H1 (cell line): ENCODE data around the gene PTPMT1. TPM values are rescaled to one million over a fixed set of nuclear protein-coding genes. Genes with fewer than 3 reads are reported as not detected.

ENCODE experiments used
- CTCF ChIA-PET: fragments of 300-600 bp; sonication (Branson Sonifier 250); formaldehyde crosslinking; loops from one replicate; lab custom pipeline; 2021; ENCODE audit not compliant: partially characterized antibody; lab: Charles Lee
- POLR2A ChIA-PET: fragments of 300-600 bp; sonication (Branson Sonifier 250); formaldehyde crosslinking; loops from one replicate; lab custom pipeline; 2021; ENCODE audit warnings: inconsistent platforms; ENCODE audit not compliant: partially characterized antibody; lab: Charles Lee
- DNase-seq, 2 experiments: peaks; one replicate each; pipeline versions ENCODE4 v3.0.0 to v3.0.0-alpha.2; 2010 to 2022; ENCODE audit warnings: low spot score in 2 of 2, low read depth in 1 of 2, mixed read lengths in 1 of 2
- FAIRE-seq: peaks from 2 replicates; lab custom pipeline; 2011; peaks lifted over from hg19 to GRCh38; lab: Jason Lieb, UNC
- H2AFZ ChIP-seq: 2 replicates; pipeline ENCODE4 v1.8.1; 2012; ENCODE audit warnings: low read length, inconsistent platforms
- H2AK5ac ChIP-seq: 2 replicates; pipeline ENCODE4 v1.6.1; 2013; ENCODE audit warnings: low read depth, low read length
- H2BK120ac ChIP-seq: replicated peaks from 2 replicates; pipeline ENCODE3; 2013; ENCODE audit warnings: low read depth, low read length, inconsistent platforms
- H2BK12ac ChIP-seq: 2 replicates; pipeline ENCODE4 v1.6.1; 2013; ENCODE audit warnings: low read depth, low read length
- H2BK15ac ChIP-seq: 2 replicates; pipeline ENCODE4 v1.6.1; 2013; ENCODE audit warnings: low read length
- H2BK20ac ChIP-seq: 2 replicates; pipeline ENCODE4 v1.6.1; 2013; ENCODE audit warnings: low read length
- H2BK5ac ChIP-seq: 2 replicates; pipeline ENCODE4 v1.6.1; 2013; ENCODE audit warnings: low read depth, low read length
- H3K14ac ChIP-seq: 2 replicates; pipeline ENCODE4 v1.6.1; 2013; ENCODE audit warnings: inconsistent platforms; ENCODE audit not compliant: insufficient read length
- H3K18ac ChIP-seq: 2 replicates; pipeline ENCODE4 v1.6.1; 2013; ENCODE audit warnings: low read length; ENCODE audit errors: extremely low read depth
- H3K23ac ChIP-seq: 2 replicates; pipeline ENCODE4 v1.6.1; 2013; ENCODE audit warnings: inconsistent platforms; ENCODE audit not compliant: insufficient read length
- H3K23me2 ChIP-seq: 2 replicates; pipeline ENCODE4 v1.6.1; 2013; ENCODE audit warnings: low read depth, low read length
- H3K27ac ChIP-seq: 2 replicates; pipeline ENCODE4 v1.6.1; 2011; ENCODE audit warnings: low read depth, low read length, inconsistent platforms
- H3K27me3 ChIP-seq, 4 experiments: replicated peaks in 1 of 4; 1 replicate in 1 of 4; 2 replicates in 3 of 4; pipeline versions ENCODE4 v1.6.1 to v1.8.1; 2011 to 2013; ENCODE audit warnings: low read length in 3 of 4, mild to moderate bottlenecking in 3 of 4, inconsistent platforms in 2 of 4, mixed read lengths in 2 of 4, moderate library complexity in 1 of 4; ENCODE audit not compliant: control insufficient read depth in 3 of 4, insufficient read depth in 3 of 4; ENCODE audit errors: extremely low read depth in 1 of 4
- H3K36me3 ChIP-seq, 4 experiments: 2 replicates each; pipeline versions ENCODE4 v1.6.1 to v1.8.1; 2011 to 2013; ENCODE audit warnings: mild to moderate bottlenecking in 4 of 4, low read length in 3 of 4, moderate library complexity in 2 of 4, control low read depth in 1 of 4, inconsistent platforms in 1 of 4; ENCODE audit not compliant: insufficient read depth in 4 of 4, control insufficient read depth in 2 of 4
- H3K4ac ChIP-seq: replicated peaks from 2 replicates; pipeline ENCODE3; 2013; ENCODE audit warnings: low read length, low read depth, mixed read lengths, inconsistent platforms; ENCODE audit not compliant: insufficient read length
- H3K4me1 ChIP-seq, 4 experiments: replicated peaks in 1 of 4; 1 replicate in 1 of 4; 2 replicates in 3 of 4; pipeline versions ENCODE4 v1.6.1 to v1.8.1; 2011 to 2013; ENCODE audit warnings: low read length in 3 of 4, inconsistent platforms in 2 of 4, mixed read lengths in 1 of 4; ENCODE audit not compliant: insufficient read depth in 4 of 4, control insufficient read depth in 3 of 4
- H3K4me2 ChIP-seq, 2 experiments: 2 replicates each; pipeline versions ENCODE4 v1.6.1 to v1.8.1; 2011 to 2013; ENCODE audit warnings: low read depth in 2 of 2, low read length in 2 of 2, control low read depth in 1 of 2, inconsistent platforms in 1 of 2, mild to moderate bottlenecking in 1 of 2; ENCODE audit not compliant: insufficient read depth in 1 of 2
- H3K4me3 ChIP-seq, 4 experiments: fragments of 200-600, 300-600 bp in 1 of 4; sonication (generic), shearing (Covaris generic), sonication (Bioruptor Twin) in 1 of 4; 2 replicates each; pipeline versions ENCODE4 v1.5.1 to v1.8.1; 2011 to 2016; ENCODE audit warnings: low read length in 4 of 4, low read depth in 3 of 4, control low read depth in 2 of 4, inconsistent platforms in 2 of 4, mild to moderate bottlenecking in 2 of 4, mixed read lengths in 1 of 4, moderate library complexity in 1 of 4; ENCODE audit not compliant: insufficient read depth in 2 of 4; ENCODE audit errors: extremely low read depth in 1 of 4
- H3K56ac ChIP-seq: replicated peaks from 2 replicates; pipeline ENCODE3; 2013; ENCODE audit warnings: low read depth, mild to moderate bottlenecking, mixed read lengths, low read length, inconsistent platforms; ENCODE audit not compliant: insufficient read length
- H3K79me1 ChIP-seq: 2 replicates; pipeline ENCODE4 v1.6.1; 2013; ENCODE audit warnings: low read depth, low read length, control low read depth
- H3K79me2 ChIP-seq, 2 experiments: 2 replicates each; pipeline versions ENCODE4 v1.6.1 to v1.8.1; 2012 to 2013; ENCODE audit warnings: low read length in 2 of 2, mild to moderate bottlenecking in 2 of 2, inconsistent platforms in 1 of 2; ENCODE audit not compliant: insufficient read depth in 2 of 2, control insufficient read depth in 1 of 2
- H3K9ac ChIP-seq, 4 experiments: replicated peaks in 1 of 4; 1 replicate in 1 of 4; 2 replicates in 3 of 4; pipeline versions ENCODE4 v1.6.1 to v1.8.1; 2011 to 2013; ENCODE audit warnings: low read depth in 3 of 4, low read length in 3 of 4, control low read depth in 2 of 4, mild to moderate bottlenecking in 2 of 4, moderate library complexity in 2 of 4, inconsistent platforms in 1 of 4; ENCODE audit errors: extremely low read depth in 1 of 4
- H3K9me3 ChIP-seq, 2 experiments: 2 replicates each; pipeline versions ENCODE4 v1.6.1 to v1.8.1; 2012 to 2013; ENCODE audit warnings: mild to moderate bottlenecking in 2 of 2, moderate library complexity in 2 of 2, control low read depth in 1 of 2, inconsistent platforms in 1 of 2, low read depth in 1 of 2, low read length in 1 of 2, mixed read lengths in 1 of 2; ENCODE audit not compliant: insufficient read depth in 2 of 2
- H4K20me1 ChIP-seq, 2 experiments: replicated peaks in 1 of 2; 2 replicates each; pipeline versions ENCODE3 to v1.8.1; 2011 to 2013; ENCODE audit warnings: inconsistent platforms in 2 of 2, low read length in 2 of 2, mild to moderate bottlenecking in 1 of 2; ENCODE audit not compliant: insufficient read depth in 2 of 2, control insufficient read depth in 1 of 2
- H4K5ac ChIP-seq: 2 replicates; pipeline ENCODE4 v1.6.1; 2013; ENCODE audit warnings: low read length, low read depth, mixed read lengths, inconsistent platforms; ENCODE audit not compliant: insufficient read length
- H4K8ac ChIP-seq: 2 replicates; pipeline ENCODE4 v1.8.0; 2013; ENCODE audit warnings: mild to moderate bottlenecking, moderate library complexity, low read length, inconsistent platforms; ENCODE audit not compliant: insufficient read depth; ENCODE audit errors: extremely low read depth
- H4K91ac ChIP-seq: replicated peaks from 2 replicates; pipeline ENCODE3; 2013; ENCODE audit warnings: low read length, mixed read lengths, inconsistent platforms; ENCODE audit not compliant: insufficient read length
- CHD2 ChIP-seq: IDR thresholded peaks from 2 replicates; pipeline ENCODE4 v1.6.1; 2012; ENCODE audit warnings: low read length, improper control_type of control experiment
- CTBP2 ChIP-seq: IDR thresholded peaks from 2 replicates; pipeline ENCODE4 v1.7.0; 2011; ENCODE audit warnings: borderline replicate concordance, mild to moderate bottlenecking, moderate library complexity, mixed read lengths, low read length; ENCODE audit not compliant: insufficient read depth, insufficient read length
- FOSL1 ChIP-seq: IDR thresholded peaks from 2 replicates; pipeline ENCODE4 v1.6.1; 2011; ENCODE audit warnings: mild to moderate bottlenecking, low read depth, low read length, moderate library complexity; ENCODE audit not compliant: insufficient read depth
- PHF8 ChIP-seq: fragments of 200-600 bp; sonication (generic); conservative IDR thresholded peaks from 2 replicates; pipeline ENCODE4 v1.7.1; 2012; ENCODE audit warnings: low read depth, mild to moderate bottlenecking, inconsistent platforms, low read length, moderate library complexity
- RBBP5 ChIP-seq: IDR thresholded peaks from 2 replicates; pipeline ENCODE4 v1.7.1; 2012; ENCODE audit warnings: low read depth, mild to moderate bottlenecking, inconsistent platforms, low read length, moderate library complexity, borderline replicate concordance
- RNF2 ChIP-seq: fragments of 200-900, 300-1000 bp; sonication (generic); IDR thresholded peaks from 2 replicates; pipeline ENCODE4 v1.7.1; 2016; ENCODE audit warnings: borderline replicate concordance, low read depth, mild to moderate bottlenecking, antibody characterized with exemption, low read length; ENCODE audit not compliant: poor library complexity, severe bottlenecking; ENCODE audit errors: missing control alignments
- SRF ChIP-seq: IDR thresholded peaks from 2 replicates; pipeline ENCODE4 v1.6.1; 2011; ENCODE audit warnings: mild to moderate bottlenecking, low read depth, low read length, moderate library complexity
- WGBS, 2 experiments: shearing (Covaris generic) in 1 of 2; methylation state at CpG; one replicate each; pipeline versions ENCODE4 v1.1.6 to v1.1.7; 2013 to 2015; ENCODE audit warnings: low lambda C conversion rate in 2 of 2, mixed read lengths in 2 of 2, inconsistent platforms in 1 of 2, low coverage in 1 of 2, missing lambda C conversion rate in 1 of 2; ENCODE audit not compliant: insufficient replicate concordance in 2 of 2, insufficient coverage in 1 of 2, insufficient read length in 1 of 2; ENCODE audit errors: extremely low coverage in 1 of 2, missing lambda C conversion rate in 1 of 2; 5-methylcytosine and 5-hydroxymethylcytosine counted together
- polyA plus RNA-seq, 7 experiments: library from polyadenylated mRNA; depleted of rRNA in 3 of 7; stranded (reverse) in 5 of 7; unstranded in 2 of 7; fragments of >200 nt in 5 of 7; fragments of 200-250 nt in 2 of 7; gene quantifications; 1 replicate in 5 of 7; 2 replicates in 1 of 7; 4 replicates in 1 of 7; pipeline versions ENCODE4 v1.2.1 to v1.2.3, GENCODE V29; 2011 to 2013; ENCODE audit warnings: missing spikeins in 2 of 7, mixed read lengths in 2 of 7
- total RNA-seq: library from RNA; stranded (reverse); fragmentation: NEBNext Ultra II Directional; extraction: Animal tissue kit (Norgen Biotek cat#: 25700); gene quantifications from 2 replicates; pipeline ENCODE4 v1.2.1, GENCODE V29; 2021

Gene PTPMT1
- total and polyA plus RNA-seq, 2 of the 8 experiments (the other 6 are each of a cell fraction or from before 2014, with no cell fraction given): 44.8 to 105 TPM

DNA sequence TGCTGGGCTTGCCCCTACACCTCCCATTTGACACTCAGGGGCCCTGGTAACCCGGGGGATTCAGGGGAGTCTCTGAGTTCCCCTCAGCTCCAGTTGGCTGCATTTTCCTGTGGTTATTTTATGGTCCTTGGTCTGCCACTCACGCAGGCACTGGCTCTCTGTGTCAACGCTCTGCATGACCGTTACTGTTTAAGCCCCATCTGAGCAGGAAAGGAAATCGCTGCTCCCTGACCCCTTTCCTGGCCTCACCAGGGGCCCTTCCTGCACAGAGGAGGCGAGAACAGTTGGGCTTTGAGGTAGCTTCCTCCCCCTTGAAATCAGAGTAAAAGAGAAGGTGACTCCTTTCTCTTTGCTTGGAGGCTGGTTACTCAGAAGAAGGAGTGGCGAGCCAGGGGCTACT lies 26.4 kb downstream of the PTPMT1 start:
- Histone ChIP-seq H3K18ac (no peak overlapping the region), H3K23ac (no peak overlapping the region), H2BK120ac (no peak overlapping the region), H2BK15ac (no peak overlapping the region), H3K27ac (no peak overlapping the region), H2BK12ac (0 out of 2 replicates have a peak overlapping the region, but pooled peaks have one; percentile 28), H3K4ac (no peak overlapping the region), H4K20me1 (no peaks in the 10 kb centered on the region), H3K36me3 (no peaks in the 10 kb centered on the region), H2AK5ac (no peak overlapping the region), H3K27me3 (peaks cover 0 to 32% (median 26%) of the 10 kb centered on the region in 4 experiments; a peak in 6 of 7 replicates), H3K79me2 (no peaks in the 10 kb centered on the region), H2BK20ac (no peak overlapping the region), H3K9ac (no peak overlapping the region), H3K4me2 (no peak overlapping the region; a peak in 1 of 4 replicates), H2AFZ (no peak overlapping the region), H3K23me2 (peaks cover 2% of the 10 kb centered on the region; the same call in 1 of the 2 replicates), H3K56ac (no peak overlapping the region), H4K91ac (no peak overlapping the region), H3K4me1 (peaks cover 3 to 8% (median 4%) of the 10 kb centered on the region in 4 experiments; a peak in 6 of 7 replicates), H3K9me3 (no peaks in the 10 kb centered on the region), H3K79me1 (no peaks in the 10 kb centered on the region), H2BK5ac (no peak overlapping the region), H4K5ac (no peak overlapping the region), H3K14ac (no peak overlapping the region), H4K8ac (no peak overlapping the region; the same call in 1 of the 2 replicates), H3K4me3 (no peak overlapping the region)
- CTCF ChIA-PET: interaction anchor here (1.1 to 2.8 kb wide), 4 partner anchors 25 to 179 kb away, joined by 3 to 8 read pairs (median 4); no protein-coding TSS in a partner anchor
- no peak for DNase-seq
- WGBS, 2 experiments: 64% methylated on average over 7 of the region's 7 CpGs; no CpG with 5 or more reads in 1 of the 2 experiments
- FAIRE-seq: no peak
- POLR2A ChIA-PET: interaction anchor here (0.9 to 5.1 kb wide), 6 partner anchors 11 to 40 kb away, joined by 3 to 42 read pairs (median 8); partner anchors contain the start of genes KBTBD4, NDUFS3 and PTPMT1
- no peak for TF ChIP-seq CHD2
- no peak for TF ChIP-seq FOSL1
- TF ChIP-seq SRF: no peak
- TF ChIP-seq RBBP5: no peak
- no peak for TF ChIP-seq CTBP2
- no peak for TF ChIP-seq PHF8
- TF ChIP-seq RNF2: no peak
